SU-DHL-6 (cell line): ENCODE data around the gene NRSN2.

Experiments used
- EZH2phosphoT487 ChIP-seq: fragments of 200-600 bp; sonication (generic), shearing (Covaris generic); conservative IDR thresholded peaks from 2 replicates; pipeline ENCODE4 v1.6.1; 2018; ENCODE audit warnings: mild to moderate bottlenecking, antibody characterized with exemption, low read length, moderate library complexity, mixed read lengths
- TF ChIP-seq, protein P1 (sequence below): fragments of 200-600 bp; sonication (generic); IDR thresholded peaks from one replicate; pipeline ENCODE4 v1.5.1; 2017; ENCODE audit warnings: antibody characterized with exemption, mild to moderate bottlenecking, low read length, moderate library complexity; ENCODE audit not compliant: insufficient read depth, poor library complexity, severe bottlenecking

DNA sequence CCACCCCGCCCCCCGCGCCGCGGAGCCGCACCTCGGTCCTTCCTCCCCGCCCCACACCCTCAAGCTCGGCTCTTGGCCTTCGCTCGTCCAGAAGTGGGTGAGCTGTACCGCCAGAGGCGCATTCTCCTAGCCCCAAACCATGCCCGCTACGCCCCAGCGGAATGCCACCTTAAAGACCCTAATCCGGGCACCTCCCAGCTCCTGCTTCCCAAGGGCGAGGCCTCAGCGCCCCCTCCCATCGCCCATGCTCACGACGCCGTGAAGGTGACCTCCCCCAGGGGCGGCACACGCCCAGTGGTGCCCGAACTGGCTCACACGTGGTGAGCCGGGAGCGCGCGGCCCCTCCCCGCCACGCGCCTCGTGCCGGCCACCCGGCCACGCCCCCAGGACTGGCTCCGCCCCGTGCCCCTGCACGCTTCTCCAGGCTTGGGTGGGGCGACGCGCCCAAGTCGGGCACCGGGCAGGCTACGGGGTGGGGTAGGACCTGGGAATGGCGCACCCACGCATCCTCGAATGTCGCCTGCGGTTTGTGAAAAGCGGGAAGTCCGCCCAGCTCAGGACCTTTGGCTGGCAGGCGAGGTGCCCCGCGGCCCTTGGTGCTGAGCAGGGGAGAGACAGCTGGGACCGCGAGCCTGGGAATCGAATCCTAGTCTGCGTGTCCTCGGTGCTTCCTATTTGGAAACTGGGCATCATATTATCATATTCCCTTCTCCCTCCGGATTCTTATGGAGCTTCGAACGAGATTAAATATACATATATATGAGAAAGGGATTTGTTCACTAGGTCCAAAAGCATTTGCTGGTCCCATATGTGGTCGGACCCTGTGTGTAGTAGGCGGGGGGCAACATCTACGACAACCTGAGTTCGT, 22.5 kb upstream of the NRSN2 start:
- TF ChIP-seq, protein P1, sequence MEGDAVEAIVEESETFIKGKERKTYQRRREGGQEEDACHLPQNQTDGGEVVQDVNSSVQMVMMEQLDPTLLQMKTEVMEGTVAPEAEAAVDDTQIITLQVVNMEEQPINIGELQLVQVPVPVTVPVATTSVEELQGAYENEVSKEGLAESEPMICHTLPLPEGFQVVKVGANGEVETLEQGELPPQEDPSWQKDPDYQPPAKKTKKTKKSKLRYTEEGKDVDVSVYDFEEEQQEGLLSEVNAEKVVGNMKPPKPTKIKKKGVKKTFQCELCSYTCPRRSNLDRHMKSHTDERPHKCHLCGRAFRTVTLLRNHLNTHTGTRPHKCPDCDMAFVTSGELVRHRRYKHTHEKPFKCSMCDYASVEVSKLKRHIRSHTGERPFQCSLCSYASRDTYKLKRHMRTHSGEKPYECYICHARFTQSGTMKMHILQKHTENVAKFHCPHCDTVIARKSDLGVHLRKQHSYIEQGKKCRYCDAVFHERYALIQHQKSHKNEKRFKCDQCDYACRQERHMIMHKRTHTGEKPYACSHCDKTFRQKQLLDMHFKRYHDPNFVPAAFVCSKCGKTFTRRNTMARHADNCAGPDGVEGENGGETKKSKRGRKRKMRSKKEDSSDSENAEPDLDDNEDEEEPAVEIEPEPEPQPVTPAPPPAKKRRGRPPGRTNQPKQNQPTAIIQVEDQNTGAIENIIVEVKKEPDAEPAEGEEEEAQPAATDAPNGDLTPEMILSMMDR: no peak
- no peak for TF ChIP-seq EZH2phosphoT487
